SH-SY5Y (cell line): ENCODE data around the gene TARS2.

Experiments used
- GATA2 ChIP-seq: IDR thresholded peaks from 2 replicates; pipeline ENCODE4 v1.6.1; 2011; ENCODE audit warnings: mild to moderate bottlenecking, low read depth, low read length
- GATA3 ChIP-seq: IDR thresholded peaks from 2 replicates; pipeline ENCODE4 v1.6.1; 2011; ENCODE audit warnings: low read depth, mild to moderate bottlenecking, low read length, moderate library complexity

- TF ChIP-seq GATA2 (no peak), GATA3 (no peak)
Measured at GRCh38 chr1:150552911-150553289, 65.7 kb downstream of the TARS2 start.
